GM06990 (cell line): ENCODE results near the gene CAB39.

Source experiments
- DNase-seq: peaks from one replicate; pipeline ENCODE4 v3.0.0-alpha.2; 2011; ENCODE audit not compliant: insufficient read length; ENCODE audit errors: extremely low read depth
- H3K27me3 ChIP-seq: replicated peaks from 2 replicates; pipeline ENCODE4 v1.6.0; 2011; ENCODE audit warnings: low read length; ENCODE audit not compliant: control insufficient read depth, insufficient read depth
- H3K36me3 ChIP-seq: 2 replicates; pipeline ENCODE4 v1.5.1; 2011; ENCODE audit warnings: low read length; ENCODE audit not compliant: control insufficient read depth, insufficient read depth
- H3K4me3 ChIP-seq: replicated peaks from 2 replicates; pipeline ENCODE4 v1.5.1; 2011; ENCODE audit warnings: low read depth, mild to moderate bottlenecking, control low read depth, low read length
- TF ChIP-seq, protein P1 (sequence below): IDR thresholded peaks from 2 replicates; pipeline ENCODE4 v1.5.1; 2011; ENCODE audit warnings: low read length, control low read depth, mild to moderate bottlenecking, inconsistent platforms; ENCODE audit not compliant: insufficient read depth, poor library complexity, severe bottlenecking

The CAB39 gene

DNA sequence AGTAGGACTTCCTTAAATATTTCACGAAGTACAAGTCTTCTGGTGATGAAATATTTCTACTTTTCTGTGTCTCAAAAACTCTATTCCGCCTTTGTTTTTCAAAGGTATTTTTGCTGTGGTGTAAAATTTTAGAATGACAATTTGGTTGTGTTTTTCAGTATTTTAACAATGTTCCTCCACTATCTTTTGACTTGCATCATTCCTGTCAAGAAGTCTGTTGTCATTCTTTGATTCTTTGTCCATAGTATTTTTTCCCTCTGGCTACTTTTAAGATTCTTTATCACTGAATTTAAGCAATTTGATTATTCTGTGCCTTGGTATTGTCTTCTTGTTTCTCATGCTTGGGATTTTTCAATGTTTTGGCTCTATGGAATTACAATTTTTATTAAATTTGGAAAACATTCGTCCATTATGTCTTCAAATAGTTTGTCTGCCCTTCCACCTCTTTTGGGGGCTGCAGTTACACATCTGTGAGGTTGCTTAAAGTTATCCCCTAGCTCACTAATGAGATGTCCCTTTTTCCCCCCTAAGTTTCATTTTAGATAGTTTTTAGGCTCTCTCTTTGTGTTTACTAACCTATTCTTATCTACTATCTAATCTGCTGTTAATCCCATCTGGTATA lies 76.0 kb downstream of the CAB39 start:
- TF ChIP-seq, protein P1, sequence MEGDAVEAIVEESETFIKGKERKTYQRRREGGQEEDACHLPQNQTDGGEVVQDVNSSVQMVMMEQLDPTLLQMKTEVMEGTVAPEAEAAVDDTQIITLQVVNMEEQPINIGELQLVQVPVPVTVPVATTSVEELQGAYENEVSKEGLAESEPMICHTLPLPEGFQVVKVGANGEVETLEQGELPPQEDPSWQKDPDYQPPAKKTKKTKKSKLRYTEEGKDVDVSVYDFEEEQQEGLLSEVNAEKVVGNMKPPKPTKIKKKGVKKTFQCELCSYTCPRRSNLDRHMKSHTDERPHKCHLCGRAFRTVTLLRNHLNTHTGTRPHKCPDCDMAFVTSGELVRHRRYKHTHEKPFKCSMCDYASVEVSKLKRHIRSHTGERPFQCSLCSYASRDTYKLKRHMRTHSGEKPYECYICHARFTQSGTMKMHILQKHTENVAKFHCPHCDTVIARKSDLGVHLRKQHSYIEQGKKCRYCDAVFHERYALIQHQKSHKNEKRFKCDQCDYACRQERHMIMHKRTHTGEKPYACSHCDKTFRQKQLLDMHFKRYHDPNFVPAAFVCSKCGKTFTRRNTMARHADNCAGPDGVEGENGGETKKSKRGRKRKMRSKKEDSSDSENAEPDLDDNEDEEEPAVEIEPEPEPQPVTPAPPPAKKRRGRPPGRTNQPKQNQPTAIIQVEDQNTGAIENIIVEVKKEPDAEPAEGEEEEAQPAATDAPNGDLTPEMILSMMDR = no peak
- Histone ChIP-seq H3K36me3 (peaks cover 18% of the 10 kb centered on the region), H3K4me3 (no peak overlapping the region), H3K27me3 (no peaks in the 10 kb centered on the region)
- DNase-seq = no peak

DNA sequence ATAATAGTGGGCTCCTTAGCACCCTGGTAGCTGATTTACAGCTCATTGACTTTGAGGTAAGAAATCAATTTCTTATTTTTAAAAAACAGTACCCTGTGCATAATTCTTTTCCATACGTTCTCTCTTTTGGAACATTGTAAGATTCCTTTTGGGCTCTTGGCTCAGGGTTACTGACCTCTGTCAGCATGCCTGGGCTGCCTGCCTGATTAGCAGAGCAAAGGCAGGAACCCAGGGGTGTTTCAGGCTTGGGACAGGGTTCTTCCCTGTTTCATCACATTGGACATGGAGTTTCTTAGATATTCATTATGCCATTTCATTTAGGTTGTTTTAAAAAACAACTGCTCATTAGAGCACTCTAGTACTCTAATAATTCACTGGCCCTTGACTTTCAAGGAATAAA lies 78.3 kb downstream of the CAB39 start:
- Histone ChIP-seq H3K36me3 (peaks cover 20% of the 10 kb centered on the region), H3K4me3 (no peak overlapping the region), H3K27me3 (no peaks in the 10 kb centered on the region)
- DNase-seq = no peak
- TF ChIP-seq, protein P1 = no peak

- no peaks in the 10 kb centered on the region for H3K27me3 ChIP-seq
- no peak for DNase-seq
- H3K4me3 ChIP-seq = no peak overlapping the region
- peaks cover 22% of the 10 kb centered on the region for H3K36me3 ChIP-seq
- TF ChIP-seq, protein P1 = no peak
Measured at GRCh38 chr2:230793572-230794359, 81.1 kb downstream of the CAB39 start.

DNA sequence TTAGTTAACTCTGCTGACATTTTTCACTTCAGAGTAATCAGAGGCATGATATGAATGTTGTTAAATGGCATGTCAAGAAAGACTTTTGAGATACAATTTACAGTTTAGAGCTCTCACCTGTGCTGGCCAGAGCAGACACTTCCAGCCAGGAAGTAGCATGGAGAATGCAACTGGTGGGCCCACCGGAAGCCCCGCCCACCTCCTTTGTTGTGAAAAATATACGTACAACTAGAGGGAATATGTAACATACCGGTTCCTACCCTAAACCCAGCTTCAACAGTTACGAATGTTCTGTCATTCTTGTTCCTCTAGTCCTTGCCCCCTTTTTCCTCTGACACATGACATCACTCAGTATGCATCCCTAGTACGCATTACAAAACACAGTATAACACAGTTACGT lies 81.9 kb downstream of the CAB39 start:
- Histone ChIP-seq H3K27me3 (no peaks in the 10 kb centered on the region), H3K36me3 (peaks cover 22% of the 10 kb centered on the region), H3K4me3 (no peak overlapping the region)
- TF ChIP-seq, protein P1 = no peak
- no peak for DNase-seq

DNA sequence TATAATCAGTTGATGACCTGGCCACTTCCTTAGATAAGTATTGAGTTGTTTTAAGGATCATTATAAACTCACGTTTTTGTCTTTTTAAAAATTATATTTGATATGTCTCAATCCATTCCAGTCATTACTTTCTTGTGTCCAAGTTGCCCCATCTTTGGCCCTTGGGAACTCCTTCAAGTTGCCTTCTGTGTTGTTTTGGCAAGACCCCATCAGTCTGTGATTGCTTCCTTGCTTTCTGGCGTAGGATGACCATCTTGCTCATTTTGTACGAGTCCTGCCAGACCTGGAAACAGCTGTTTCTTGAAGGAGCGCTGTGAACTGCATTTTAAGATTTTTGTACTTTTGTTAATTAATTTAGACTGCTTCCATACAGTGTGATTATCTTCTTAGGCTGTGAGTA lies 83.2 kb downstream of the CAB39 start:
- H3K4me3 ChIP-seq = no peak overlapping the region
- DNase-seq = no peak
- no peaks in the 10 kb centered on the region for H3K27me3 ChIP-seq
- H3K36me3 ChIP-seq = peaks cover 18% of the 10 kb centered on the region
- TF ChIP-seq, protein P1 = no peak
